Left forelimb (tissue), 1 donor: ENCODE measurements around the gene COL20A1.

Source experiments
- DNase-seq: peaks from one replicate; pipeline ENCODE4 v3.0.0-alpha.2; 2018; ENCODE audit warnings: low spot score

COL20A1 gene

GRCh38 chr20:63363013-63363957, 70.3 kb downstream of the COL20A1 start:
- no peak for DNase-seq

- DNase-seq, result no peak
These were observed 71.1 kb downstream of the COL20A1 start for GRCh38 chr20:63363981-63364561.

DNA sequence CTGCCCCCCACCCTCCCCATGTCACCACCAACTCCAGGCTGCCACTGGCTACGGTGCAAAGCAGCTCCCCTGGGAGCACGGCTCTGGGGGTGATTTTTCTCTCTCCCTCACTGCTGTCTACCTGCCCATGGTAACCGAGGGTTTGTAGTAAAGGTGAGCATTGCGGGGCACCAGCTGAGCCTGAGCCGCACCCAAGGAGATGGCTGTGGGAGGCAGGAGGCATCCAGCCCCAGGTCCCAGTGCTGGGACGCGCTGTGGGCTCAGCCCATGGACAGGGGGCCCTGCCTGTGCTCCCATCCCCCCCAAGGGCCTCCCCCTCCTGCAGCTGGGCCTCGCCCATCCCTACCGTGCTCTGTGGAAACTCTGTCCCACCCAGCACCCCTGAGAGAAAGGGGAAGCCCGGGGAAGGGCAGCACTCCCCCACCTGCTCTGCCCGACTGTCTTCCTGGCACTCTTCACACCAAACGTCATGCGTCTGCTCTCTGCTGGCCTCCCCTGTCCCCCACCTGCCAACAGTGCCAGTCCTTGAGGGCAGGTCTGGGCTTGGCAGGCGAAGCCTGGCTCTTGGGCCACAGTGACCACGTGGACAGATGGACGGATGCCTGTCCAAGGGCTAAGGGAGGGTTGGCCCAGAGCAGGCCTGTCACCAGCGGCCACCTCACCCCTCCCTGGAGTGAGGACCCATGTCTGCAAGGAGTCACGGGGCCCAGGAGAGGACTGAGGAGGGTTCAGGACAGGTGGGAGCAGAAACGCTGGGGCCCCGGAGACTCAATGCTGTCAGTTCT, 72.0 kb downstream of the COL20A1 start:
- DNase-seq, result no peak

- no peak for DNase-seq
These were observed 72.8 kb downstream of the COL20A1 start for GRCh38 chr20:63365601-63366389.

DNA sequence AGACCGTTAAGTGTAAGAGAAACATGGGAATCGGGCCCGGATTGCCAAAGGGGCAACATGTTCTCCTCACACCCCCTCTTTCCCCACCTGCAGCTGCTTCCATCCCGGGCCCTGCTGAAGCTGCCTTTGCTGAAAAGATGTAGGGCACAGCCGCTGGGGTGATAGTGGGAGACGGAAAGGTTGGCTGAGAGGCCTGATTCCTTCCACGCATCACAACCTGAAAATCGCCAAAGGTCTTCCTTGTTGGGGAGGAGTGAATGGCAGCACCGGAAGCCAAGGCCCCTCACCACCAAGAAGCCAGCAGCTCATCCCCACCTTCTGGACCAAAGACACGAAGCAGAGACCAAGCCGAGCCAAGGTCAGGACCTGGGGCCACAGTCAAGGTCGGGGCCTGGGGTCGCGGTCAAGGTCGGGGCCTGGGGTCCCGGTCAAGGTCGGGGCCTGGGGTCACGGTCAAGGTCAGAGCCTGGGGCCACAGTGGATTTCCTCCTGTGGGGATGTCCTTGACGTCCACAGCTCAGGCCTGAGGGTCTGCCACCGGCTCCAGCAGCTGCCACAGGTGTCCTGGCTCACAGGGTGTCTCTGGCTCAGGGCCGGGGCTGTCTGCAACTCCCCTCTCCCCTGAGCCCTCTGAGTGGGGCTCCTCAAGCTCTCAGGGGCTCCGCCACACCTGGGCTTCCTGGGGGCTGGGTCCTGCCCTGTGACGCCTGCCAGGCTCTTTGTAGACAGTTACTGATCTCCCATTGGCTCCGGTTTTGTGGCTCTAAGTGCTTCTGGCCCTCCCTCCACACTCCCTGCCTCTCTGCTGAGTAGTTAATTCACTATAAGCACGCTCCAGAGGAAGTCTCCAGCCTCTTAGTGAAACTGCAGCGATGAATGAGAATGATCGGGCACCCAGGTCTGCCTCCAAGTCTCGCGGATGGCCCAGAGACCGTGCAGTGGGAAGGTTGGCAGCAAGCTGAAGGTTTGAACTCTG, 73.7 kb downstream of the COL20A1 start:
- no peak for DNase-seq

DNA sequence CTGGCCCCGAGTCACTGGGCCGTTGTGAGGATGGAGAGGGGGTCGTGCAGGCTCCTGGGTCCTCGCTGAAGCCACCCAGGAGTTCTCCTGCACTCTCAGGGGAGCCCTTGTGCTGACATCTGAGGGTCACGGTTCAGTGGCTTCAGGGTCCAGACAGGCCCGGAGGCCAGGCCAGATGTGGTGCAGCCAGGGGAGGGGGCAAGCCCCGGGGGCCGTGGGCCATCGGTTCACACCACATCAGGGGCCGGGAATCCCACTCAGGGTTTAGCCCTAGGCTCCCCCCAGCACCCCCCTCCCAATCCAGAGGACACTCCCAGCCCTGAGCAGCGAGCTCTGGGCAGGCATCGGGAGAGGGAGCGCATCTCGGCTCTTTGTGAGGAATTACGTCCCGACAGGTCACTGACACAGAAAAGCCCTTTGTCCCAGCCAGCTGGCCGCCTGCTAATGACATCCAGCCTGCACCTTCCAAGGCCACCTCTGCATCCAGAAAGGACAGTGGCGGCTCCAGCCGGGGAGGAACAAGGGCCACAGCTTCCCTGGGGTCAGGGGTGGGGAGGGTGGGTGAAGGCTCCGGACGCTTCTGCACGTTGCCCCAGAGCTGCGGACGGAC, 74.6 kb downstream of the COL20A1 start:
- no peak for DNase-seq

DNA sequence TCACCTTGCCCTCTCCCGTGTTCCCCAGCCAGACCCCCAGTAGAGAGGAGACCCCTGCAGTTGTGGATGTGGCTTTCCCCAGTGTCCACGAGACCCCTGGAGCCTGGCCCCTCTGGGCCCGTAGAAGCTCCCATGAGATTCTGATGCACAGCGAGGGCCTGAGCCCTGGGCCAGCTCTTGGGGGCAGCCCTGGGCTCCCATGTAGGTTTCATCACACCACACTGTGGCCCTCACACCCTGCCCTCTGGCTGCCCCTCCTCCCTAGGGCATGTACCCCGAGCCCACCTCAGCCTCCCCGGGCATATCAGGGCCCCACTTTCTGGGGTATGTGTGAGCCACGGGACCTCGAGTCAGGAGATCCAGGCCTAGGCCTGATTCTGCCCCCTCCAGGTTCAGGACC, 75.2 kb downstream of the COL20A1 start:
- DNase-seq, result no peak

- no peak for DNase-seq
These were observed 76.1 kb downstream of the COL20A1 start for GRCh38 chr20:63369024-63369530.

DNA sequence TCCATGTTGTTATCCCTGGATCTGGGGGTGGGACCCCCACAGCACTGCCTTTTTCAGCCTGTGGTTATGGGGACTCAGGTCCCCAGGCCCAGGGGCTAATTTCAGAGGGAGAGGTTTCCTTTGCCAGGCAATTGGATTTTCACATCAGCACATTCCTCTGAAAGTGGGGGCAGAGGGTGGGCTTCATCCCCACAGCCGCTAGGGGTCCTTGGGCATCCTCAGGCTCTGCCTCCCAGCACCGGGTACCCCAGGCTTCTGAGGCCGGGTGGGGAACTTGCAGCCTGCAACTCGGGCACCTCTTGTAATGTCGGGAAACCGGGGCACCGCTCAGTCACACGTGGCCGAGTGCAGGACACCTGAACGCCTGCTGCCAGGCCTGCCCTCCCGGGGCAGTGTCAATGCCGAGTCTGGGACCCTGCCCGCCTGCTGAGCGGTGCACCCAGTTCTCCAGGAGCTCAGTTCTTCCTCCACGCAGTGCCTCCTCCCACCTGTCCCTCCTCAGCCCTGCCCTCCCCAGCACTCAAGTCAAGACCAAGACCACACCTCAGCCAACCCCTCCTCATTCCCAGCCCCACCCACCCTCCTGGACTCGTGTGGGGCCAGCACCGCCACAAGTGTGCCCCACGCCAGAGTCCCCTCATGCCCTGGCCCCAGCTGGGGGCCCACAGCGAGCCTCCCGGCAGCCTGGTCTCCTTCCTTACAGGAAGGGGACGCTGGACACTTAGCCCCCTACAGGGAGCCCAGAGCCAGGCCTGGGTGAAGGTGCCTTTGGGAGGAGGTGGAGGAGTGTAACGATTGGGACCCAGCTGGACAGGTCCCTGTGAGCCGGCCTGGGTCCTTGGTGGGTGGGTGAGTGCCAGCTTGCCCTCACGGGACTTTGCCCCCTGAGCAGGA, 77.0 kb downstream of the COL20A1 start:
- no peak for DNase-seq

- DNase-seq, result no peak
These were observed 77.7 kb downstream of the COL20A1 start for GRCh38 chr20:63370618-63371187.

DNA sequence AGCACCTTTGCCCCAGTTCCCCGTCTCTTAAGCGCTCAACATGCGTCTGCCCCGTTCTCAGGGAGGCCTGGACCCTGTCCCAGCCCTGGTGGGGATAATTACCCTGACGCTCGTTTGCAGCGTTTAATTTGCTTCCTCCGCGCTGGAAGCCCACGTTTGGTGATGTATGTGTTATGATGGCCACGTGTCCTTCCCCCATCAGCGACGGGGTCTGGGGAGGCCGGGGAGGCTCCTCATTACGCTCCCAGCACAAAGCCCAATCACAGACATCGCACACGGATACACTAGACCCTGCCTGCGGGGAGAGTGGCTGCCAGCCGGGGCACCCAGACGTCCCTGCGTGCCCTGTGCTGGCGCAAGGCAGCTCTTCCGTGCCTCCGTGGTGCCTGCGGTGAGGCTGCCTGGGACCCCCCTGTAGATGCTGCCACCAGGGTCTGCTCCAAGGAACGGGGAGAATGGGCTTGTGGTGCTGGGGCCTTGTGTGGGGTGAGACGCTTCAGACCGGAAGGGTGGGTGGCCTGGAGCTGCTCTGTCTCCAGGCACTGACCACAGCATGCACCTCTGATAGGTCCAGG, 78.4 kb downstream of the COL20A1 start:
- DNase-seq, result no peak

DNA sequence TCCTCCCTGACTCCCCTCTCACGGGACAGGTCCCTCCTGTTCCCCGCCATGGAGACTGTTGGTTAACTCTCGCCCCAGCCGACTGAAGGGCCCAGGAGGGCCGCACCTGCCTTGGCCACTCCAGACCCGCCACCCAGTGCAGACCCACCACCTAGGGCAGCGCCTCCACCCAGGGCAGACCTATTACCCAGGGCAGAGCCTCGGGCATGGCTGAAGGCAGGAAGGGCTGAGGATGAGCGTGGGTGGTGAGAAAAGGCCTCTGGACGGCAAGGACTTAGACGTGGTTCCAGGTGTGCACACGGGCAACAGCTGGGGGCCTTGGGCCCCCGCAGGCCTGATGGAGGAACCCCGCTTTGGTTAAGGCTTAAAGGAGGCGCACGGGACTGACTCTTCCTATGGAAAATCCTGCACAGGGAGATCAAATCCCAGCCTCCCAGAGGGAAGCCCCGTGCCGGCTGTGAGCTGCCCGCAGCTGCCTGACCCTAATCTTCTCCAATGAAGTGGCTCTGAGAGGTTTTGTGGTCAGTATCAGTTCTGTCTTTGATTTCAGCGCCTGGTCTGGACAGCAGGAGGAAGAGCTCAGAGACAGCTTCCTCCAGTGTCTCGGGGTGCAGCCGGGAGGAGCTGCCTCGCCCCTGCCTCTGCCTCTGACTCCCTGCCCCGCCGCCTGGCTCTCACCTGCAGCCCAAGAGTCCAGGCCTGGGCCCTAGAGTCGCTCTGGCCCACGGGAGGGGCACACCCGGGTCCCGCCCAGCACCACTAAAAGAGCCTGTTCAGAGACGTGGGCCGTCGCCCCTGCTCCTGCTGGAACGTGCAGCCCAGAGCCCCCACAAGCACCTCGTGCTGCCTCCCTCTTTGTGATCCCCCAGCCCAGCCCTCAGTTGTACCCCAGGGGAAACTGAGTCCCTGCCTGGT, 80.2 kb downstream of the COL20A1 start:
- DNase-seq, result no peak

GRCh38 chr20:63373996-63374395, 81.0 kb downstream of the COL20A1 start:
- DNase-seq, result no peak

DNA sequence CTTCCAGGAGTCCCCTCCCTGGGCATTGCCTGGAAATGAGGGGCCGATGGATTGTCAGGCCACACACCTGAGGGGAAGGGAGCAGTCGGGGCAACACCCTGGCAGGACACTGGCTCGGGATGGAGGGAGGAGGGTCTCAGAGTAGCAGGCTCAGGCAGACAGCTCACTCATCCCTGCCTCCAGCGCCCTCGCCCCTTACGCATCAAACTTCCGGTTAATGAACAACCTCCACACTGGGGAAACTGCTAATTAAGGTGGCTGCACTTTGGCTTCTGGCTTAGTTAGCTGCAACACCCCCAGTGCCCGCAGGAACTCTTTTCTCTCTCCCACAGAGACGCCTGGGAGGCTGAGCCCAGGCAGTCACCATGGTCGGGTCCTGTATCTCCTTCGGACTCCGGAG, 81.5 kb downstream of the COL20A1 start:
- DNase-seq, result no peak

DNA sequence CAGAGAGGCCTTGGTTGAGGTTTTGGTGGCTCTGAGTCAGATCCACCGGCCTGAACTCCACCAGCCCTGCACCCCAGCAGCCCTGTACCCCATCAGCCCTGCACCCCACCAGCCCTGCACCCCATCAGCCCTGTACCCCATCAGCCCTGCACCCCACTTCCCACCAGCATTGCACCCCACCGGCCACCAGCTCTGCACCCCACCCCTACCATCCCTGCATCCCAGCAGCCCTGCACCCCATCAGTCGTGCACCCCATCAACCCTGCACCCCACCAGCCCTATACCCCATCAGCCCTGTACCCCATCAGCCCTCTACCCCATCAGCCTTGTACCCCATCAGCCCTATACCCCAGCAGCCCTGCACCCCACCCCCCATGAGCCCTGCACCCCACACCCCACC, 82.5 kb downstream of the COL20A1 start:
- DNase-seq, result no peak

DNA sequence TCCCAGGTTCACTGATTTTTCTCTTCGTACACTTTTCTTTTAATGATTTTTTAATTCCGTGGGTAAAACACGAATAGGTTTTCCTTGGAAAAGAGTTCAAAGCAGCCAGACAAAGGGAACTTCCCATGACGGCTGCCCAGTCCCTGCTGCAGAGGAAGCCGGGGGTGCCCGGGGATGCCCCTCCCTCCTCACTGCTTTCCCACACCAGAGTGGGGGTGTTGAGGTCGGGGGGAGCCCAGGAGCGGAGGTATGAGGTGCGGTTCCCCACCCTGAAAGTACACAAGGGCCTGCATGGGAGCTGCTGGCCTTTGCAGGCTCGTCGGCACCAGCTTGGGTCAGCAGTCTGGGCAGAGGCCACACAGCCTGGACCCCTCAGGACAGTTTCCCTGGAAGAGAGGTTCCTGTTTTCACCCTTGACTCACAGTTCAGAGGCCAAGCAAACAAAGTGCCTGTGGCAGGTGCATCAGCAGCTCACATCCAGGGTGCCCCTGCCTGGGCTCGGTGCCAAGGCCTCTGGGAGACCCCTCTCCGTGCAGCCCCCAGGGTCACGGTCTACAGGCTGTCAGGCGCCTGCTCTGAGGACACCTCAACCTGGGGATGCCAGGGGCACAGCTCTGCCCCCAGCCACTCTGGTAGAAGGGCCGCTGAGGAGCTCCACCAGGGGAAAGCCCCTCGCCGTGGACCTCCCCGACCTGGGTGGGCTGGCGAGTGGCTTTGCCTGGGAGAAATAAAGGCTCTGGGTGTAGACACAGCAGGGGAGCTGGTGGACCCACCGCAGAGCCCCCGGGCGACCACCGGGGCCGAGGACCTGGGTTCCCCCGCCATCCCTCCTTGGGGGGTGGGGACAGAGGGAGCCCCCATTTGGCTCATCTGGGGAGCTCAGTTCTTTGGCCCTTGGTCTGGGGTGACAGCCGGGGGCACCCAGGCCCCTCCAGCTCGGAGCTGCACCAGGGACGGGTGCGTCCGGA, 83.6 kb downstream of the COL20A1 start:
- no peak for DNase-seq
